ENCODE results near the gene FCGR2B. TPM values are rescaled to one million over a fixed set of nuclear protein-coding genes. Genes with fewer than 3 reads are reported as not detected.

FCGR2B gene
- total RNA-seq, 1 experiment from 2014 or later: not detected

DNA sequence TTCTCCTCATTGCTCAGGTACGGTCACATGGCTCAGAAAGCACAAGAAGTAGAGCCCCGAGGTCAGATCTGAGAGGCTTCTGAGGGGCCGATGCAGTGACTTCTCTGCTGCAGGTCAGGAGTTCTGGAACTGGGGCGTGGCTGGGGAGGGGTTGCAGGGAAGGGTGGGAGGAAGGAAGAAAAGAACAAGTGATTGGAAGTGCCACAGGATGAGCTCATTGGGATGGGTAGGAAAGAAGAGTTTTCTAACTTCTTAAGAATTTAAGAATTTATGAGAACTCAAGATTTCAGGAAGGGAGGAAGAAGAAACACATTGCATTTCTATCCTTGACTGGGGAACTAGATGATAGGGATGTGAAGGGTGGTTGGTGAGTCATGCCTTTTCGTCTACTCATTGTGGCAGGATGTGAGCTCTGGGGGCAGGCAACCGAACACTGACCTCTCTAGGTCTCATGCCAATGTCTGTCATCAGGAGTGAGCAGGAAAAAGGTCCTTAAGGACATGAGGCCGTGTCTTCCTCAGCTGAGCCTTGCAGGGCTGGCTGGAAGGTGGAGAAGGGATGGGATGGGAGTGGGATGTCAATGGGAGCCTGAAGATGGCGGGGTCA, 58.9 kb downstream of the FCGR2B start (continued):
- TF ChIP-seq TCF7L2 (IDR thresholded peaks at IDR 0.05; ENCODE audit: borderline replicate concordance, extremely low read depth, insufficient read depth, insufficient read length) (peak; percentile 5), JUND (IDR thresholded peaks at IDR 0.05) (no peak; the same call in 1 of the 2 replicates), ZFX (IDR thresholded peaks at IDR 0.05) (no peak)

DNA sequence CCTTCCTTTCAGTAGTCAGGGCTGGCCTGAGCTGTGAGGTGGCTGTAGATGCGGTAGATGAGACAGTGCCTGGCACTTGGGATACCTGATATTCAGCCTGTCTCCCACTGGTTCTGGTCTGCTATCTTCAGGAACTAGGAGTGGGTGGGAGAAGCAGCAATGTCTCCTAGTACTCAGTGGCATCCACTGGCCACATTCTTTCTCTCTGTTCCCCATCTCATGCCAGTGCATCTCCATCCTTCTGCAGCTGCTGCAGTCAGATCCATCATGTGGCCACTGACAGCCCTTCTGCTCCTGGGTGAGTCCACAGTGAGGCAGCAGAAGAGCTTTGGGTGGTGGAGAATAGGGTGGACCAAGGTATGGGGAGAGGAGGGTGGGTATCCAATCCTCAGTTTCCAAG, 59.5 kb downstream of the FCGR2B start:
- BruUV-seq (replicated peaks): no TSS peak
- RAD21 ChIA-PET (ENCODE audit: low non-redundant PET in 1 of 2, low total read pairs in 2 of 2, uncharacterized antibody in 2 of 2, unreplicated experiment in 2 of 2): no interaction called here
- H3K9me3 ChIP-seq (ENCODE audit: control insufficient read depth in 1 of 2, insufficient read depth in 1 of 2, low read depth in 1 of 2, low read length in 2 of 2): no peaks in the 10 kb centered on the region
- no peak overlapping the region for H3K4me3 ChIP-seq (replicated peaks in 1 of 2; ENCODE audit: low read depth in 1 of 2, low read length in 2 of 2)
- no peak overlapping the region for H3K27ac ChIP-seq (ENCODE audit: low read depth, low read length)
- H2AFZ ChIP-seq (ENCODE audit: low read depth, low read length, poor library complexity, severe bottlenecking): peak overlapping the region; percentile 10
- H3K79me2 ChIP-seq (ENCODE audit: insufficient read depth, low read length): no peaks in the 10 kb centered on the region; the same call in 1 of the 2 replicates
- DNase-seq (ENCODE audit: low read depth, low spot score) (no peak), ATAC-seq (no peak)
- H3K4me2 ChIP-seq (ENCODE audit: low read length): peak overlapping the region; percentile 59
- intact Hi-C loops (cut with micrococcal nuclease): no loop called here
- POLR2A ChIA-PET: no interaction called here
- no peaks in the 10 kb centered on the region for H3K9me2 ChIP-seq (ENCODE audit: insufficient read depth)
- H4K20me1 ChIP-seq (ENCODE audit: insufficient read depth): no peaks in the 10 kb centered on the region
- no peak overlapping the region for H3K9ac ChIP-seq (ENCODE audit: low read length)
- no peaks in the 10 kb centered on the region for H3K36me3 ChIP-seq (ENCODE audit: control insufficient read depth in 1 of 2, insufficient read depth in 2 of 2, low read length in 2 of 2)
- TF ChIP-seq TCF7L2 (IDR thresholded peaks at IDR 0.05; ENCODE audit: borderline replicate concordance, extremely low read depth, insufficient read depth, insufficient read length) (no peak), ZFX (IDR thresholded peaks at IDR 0.05) (no peak), RAD21 (IDR thresholded peaks at IDR 0.05; ENCODE audit: low read depth) (no peak), EZH2phosphoT487 (IDR thresholded peaks at IDR 0.05; ENCODE audit: borderline replicate concordance) (no peak), ZNF274 (IDR thresholded peaks at IDR 0.05; ENCODE audit: low read depth, low read length) (no peak), POLR2AphosphoS5 (IDR thresholded peaks at IDR 0.05; ENCODE audit: low read depth, low read length) (no peak), SRF (IDR thresholded peaks at IDR 0.05; ENCODE audit: low read depth) (no peak), YY1 (IDR thresholded peaks at IDR 0.05; ENCODE audit: extremely low read depth, insufficient replicate concordance, low read depth, low read length) (no peak), EGR1 (IDR thresholded peaks at IDR 0.05; ENCODE audit: low read depth) (no peak), FOSL1 (IDR thresholded peaks at IDR 0.05; ENCODE audit: low read depth) (no peak), CEBPB (IDR thresholded peaks at IDR 0.05; ENCODE audit: low read depth) (no peak), POLR2A (IDR thresholded peaks at IDR 0.05; ENCODE audit: borderline replicate concordance, extremely low read depth, insufficient read depth, insufficient read length) (no peak)
- TF ChIP-seq, protein P1, sequence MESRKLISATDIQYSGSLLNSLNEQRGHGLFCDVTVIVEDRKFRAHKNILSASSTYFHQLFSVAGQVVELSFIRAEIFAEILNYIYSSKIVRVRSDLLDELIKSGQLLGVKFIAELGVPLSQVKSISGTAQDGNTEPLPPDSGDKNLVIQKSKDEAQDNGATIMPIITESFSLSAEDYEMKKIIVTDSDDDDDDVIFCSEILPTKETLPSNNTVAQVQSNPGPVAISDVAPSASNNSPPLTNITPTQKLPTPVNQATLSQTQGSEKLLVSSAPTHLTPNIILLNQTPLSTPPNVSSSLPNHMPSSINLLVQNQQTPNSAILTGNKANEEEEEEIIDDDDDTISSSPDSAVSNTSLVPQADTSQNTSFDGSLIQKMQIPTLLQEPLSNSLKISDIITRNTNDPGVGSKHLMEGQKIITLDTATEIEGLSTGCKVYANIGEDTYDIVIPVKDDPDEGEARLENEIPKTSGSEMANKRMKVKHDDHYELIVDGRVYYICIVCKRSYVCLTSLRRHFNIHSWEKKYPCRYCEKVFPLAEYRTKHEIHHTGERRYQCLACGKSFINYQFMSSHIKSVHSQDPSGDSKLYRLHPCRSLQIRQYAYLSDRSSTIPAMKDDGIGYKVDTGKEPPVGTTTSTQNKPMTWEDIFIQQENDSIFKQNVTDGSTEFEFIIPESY (IDR thresholded peaks at IDR 0.05; ENCODE audit: extremely low read depth, insufficient replicate concordance, low read length): no peak
- TF ChIP-seq, protein P2, sequence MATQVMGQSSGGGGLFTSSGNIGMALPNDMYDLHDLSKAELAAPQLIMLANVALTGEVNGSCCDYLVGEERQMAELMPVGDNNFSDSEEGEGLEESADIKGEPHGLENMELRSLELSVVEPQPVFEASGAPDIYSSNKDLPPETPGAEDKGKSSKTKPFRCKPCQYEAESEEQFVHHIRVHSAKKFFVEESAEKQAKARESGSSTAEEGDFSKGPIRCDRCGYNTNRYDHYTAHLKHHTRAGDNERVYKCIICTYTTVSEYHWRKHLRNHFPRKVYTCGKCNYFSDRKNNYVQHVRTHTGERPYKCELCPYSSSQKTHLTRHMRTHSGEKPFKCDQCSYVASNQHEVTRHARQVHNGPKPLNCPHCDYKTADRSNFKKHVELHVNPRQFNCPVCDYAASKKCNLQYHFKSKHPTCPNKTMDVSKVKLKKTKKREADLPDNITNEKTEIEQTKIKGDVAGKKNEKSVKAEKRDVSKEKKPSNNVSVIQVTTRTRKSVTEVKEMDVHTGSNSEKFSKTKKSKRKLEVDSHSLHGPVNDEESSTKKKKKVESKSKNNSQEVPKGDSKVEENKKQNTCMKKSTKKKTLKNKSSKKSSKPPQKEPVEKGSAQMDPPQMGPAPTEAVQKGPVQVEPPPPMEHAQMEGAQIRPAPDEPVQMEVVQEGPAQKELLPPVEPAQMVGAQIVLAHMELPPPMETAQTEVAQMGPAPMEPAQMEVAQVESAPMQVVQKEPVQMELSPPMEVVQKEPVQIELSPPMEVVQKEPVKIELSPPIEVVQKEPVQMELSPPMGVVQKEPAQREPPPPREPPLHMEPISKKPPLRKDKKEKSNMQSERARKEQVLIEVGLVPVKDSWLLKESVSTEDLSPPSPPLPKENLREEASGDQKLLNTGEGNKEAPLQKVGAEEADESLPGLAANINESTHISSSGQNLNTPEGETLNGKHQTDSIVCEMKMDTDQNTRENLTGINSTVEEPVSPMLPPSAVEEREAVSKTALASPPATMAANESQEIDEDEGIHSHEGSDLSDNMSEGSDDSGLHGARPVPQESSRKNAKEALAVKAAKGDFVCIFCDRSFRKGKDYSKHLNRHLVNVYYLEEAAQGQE (IDR thresholded peaks at IDR 0.05; ENCODE audit: low read depth): no peak
- TF ChIP-seq, protein P3, sequence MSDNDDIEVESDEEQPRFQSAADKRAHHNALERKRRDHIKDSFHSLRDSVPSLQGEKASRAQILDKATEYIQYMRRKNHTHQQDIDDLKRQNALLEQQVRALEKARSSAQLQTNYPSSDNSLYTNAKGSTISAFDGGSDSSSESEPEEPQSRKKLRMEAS (IDR thresholded peaks at IDR 0.05): no peak
- TF ChIP-seq, protein P4, sequence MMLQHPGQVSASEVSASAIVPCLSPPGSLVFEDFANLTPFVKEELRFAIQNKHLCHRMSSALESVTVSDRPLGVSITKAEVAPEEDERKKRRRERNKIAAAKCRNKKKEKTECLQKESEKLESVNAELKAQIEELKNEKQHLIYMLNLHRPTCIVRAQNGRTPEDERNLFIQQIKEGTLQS (IDR thresholded peaks at IDR 0.05): no peak
- peaks cover 12 to 59% of the 10 kb centered on the region in 2 experiments for H3K4me1 ChIP-seq (ENCODE audit: control insufficient read depth in 1 of 2, insufficient read depth in 2 of 2, low read length in 2 of 2)
- CTCF ChIA-PET: interaction anchor here (1.3 kb wide), 1 partner anchor 16 kb away, joined by 3 read pairs; no protein-coding TSS in a partner anchor
- no peaks in the 10 kb centered on the region for H3K27me3 ChIP-seq (ENCODE audit: insufficient read depth, low read length)
